Measurements from ENCODE around the gene RHOBTB3. TPM values are rescaled to one million over a fixed set of nuclear protein-coding genes. Genes with fewer than 3 reads are reported as not detected.
A peak's percentile ranks its signal among the peaks of the same experiment; 100 is the strongest.

The RHOBTB3 gene
- total RNA-seq, 1 donor: 314 TPM

- Histone ChIP-seq H3K4me3 (ENCODE audit: insufficient read depth, low read length) (no peak overlapping the region), H3K36me3 (ENCODE audit: insufficient read depth, low read length) (peaks cover 73% of the 10 kb centered on the region)
Observed at GRCh38 chr5:95754545-95754944, 23.4 kb downstream of the RHOBTB3 start.

GRCh38 chr5:95759005-95759404 lies 27.9 kb downstream of the RHOBTB3 start:
- no peak for DNase-seq (ENCODE audit: insufficient read length, low spot score, missing footprints)
- H3K27ac ChIP-seq (ENCODE audit: low read depth, low read length): peak overlapping the region; percentile 79
- peaks cover 51% of the 10 kb centered on the region for H3K4me1 ChIP-seq (ENCODE audit: insufficient read depth, low read length)
- H3K9me3 ChIP-seq (ENCODE audit: low read depth, low read length): no peaks in the 10 kb centered on the region
- no peak overlapping the region for H2AFZ ChIP-seq (ENCODE audit: low read length)
- TF ChIP-seq CTCF (IDR thresholded peaks at IDR 0.05; ENCODE audit: extremely low read depth, low read depth, low read length): no peak
- peak overlapping the region; percentile 79 for H3K4me2 ChIP-seq (ENCODE audit: insufficient read depth, low read length)
- H4K20me1 ChIP-seq (ENCODE audit: insufficient read depth, low read length): no peaks in the 10 kb centered on the region
- no peaks in the 10 kb centered on the region for H3K27me3 ChIP-seq (ENCODE audit: insufficient read depth, low read length)
- H3K36me3 ChIP-seq (ENCODE audit: insufficient read depth, low read length): peaks cover 34% of the 10 kb centered on the region
- H3K79me2 ChIP-seq (ENCODE audit: insufficient read depth, low read length): peaks cover 21% of the 10 kb centered on the region
- H3K4me3 ChIP-seq (ENCODE audit: insufficient read depth, low read length): no peak overlapping the region

More at GRCh38 chr5:95754545-95754944, 23.4 kb downstream of the RHOBTB3 start:
- no peak for TF ChIP-seq CTCF (IDR thresholded peaks at IDR 0.05; ENCODE audit: extremely low read depth, low read depth, low read length)
- Histone ChIP-seq H3K9me3 (ENCODE audit: low read depth, low read length) (no peaks in the 10 kb centered on the region), H3K4me2 (ENCODE audit: insufficient read depth, low read length) (no peak overlapping the region), H3K27me3 (ENCODE audit: insufficient read depth, low read length) (no peaks in the 10 kb centered on the region), H3K4me1 (ENCODE audit: insufficient read depth, low read length) (peaks cover 17% of the 10 kb centered on the region), H4K20me1 (ENCODE audit: insufficient read depth, low read length) (no peaks in the 10 kb centered on the region), H3K27ac (ENCODE audit: low read depth, low read length) (no peak overlapping the region), H2AFZ (ENCODE audit: low read length) (no peak overlapping the region), H3K79me2 (ENCODE audit: insufficient read depth, low read length) (peaks cover 50% of the 10 kb centered on the region)
- DNase-seq (ENCODE audit: insufficient read length, low spot score, missing footprints): no peak

GRCh38 chr5:95759634-95760033 lies 28.5 kb downstream of the RHOBTB3 start:
- Histone ChIP-seq H3K4me2 (ENCODE audit: insufficient read depth, low read length) (peak overlapping the region; percentile 79), H3K4me3 (ENCODE audit: insufficient read depth, low read length) (no peak overlapping the region), H4K20me1 (ENCODE audit: insufficient read depth, low read length) (no peaks in the 10 kb centered on the region), H3K4me1 (ENCODE audit: insufficient read depth, low read length) (peaks cover 47% of the 10 kb centered on the region), H2AFZ (ENCODE audit: low read length) (no peak overlapping the region), H3K27me3 (ENCODE audit: insufficient read depth, low read length) (no peaks in the 10 kb centered on the region), H3K36me3 (ENCODE audit: insufficient read depth, low read length) (peaks cover 33% of the 10 kb centered on the region), H3K9me3 (ENCODE audit: low read depth, low read length) (no peaks in the 10 kb centered on the region), H3K79me2 (ENCODE audit: insufficient read depth, low read length) (peaks cover 18% of the 10 kb centered on the region), H3K27ac (ENCODE audit: low read depth, low read length) (peak overlapping the region; percentile 79)
- DNase-seq (ENCODE audit: insufficient read length, low spot score, missing footprints): no peak
- no peak for TF ChIP-seq CTCF (IDR thresholded peaks at IDR 0.05; ENCODE audit: extremely low read depth, low read depth, low read length)

- H3K4me3 ChIP-seq (ENCODE audit: insufficient read depth, low read length): peak overlapping the region; percentile 34
- H3K27me3 ChIP-seq (ENCODE audit: insufficient read depth, low read length): no peaks in the 10 kb centered on the region
- H2AFZ ChIP-seq (ENCODE audit: low read length): no peak overlapping the region
- H3K79me2 ChIP-seq (ENCODE audit: insufficient read depth, low read length): peaks cover 15% of the 10 kb centered on the region
- H3K27ac ChIP-seq (ENCODE audit: low read depth, low read length): peak overlapping the region; percentile 79
- H4K20me1 ChIP-seq (ENCODE audit: insufficient read depth, low read length): no peaks in the 10 kb centered on the region
- H3K4me2 ChIP-seq (ENCODE audit: insufficient read depth, low read length): peak overlapping the region; percentile 79
- no peaks in the 10 kb centered on the region for H3K9me3 ChIP-seq (ENCODE audit: low read depth, low read length)
- DNase-seq (ENCODE audit: insufficient read length, low spot score, missing footprints): peak; percentile 63
- peaks cover 32% of the 10 kb centered on the region for H3K36me3 ChIP-seq (ENCODE audit: insufficient read depth, low read length)
- H3K4me1 ChIP-seq (ENCODE audit: insufficient read depth, low read length): peaks cover 47% of the 10 kb centered on the region
- TF ChIP-seq CTCF (IDR thresholded peaks at IDR 0.05; ENCODE audit: extremely low read depth, low read depth, low read length): no peak
Observed at GRCh38 chr5:95760273-95761191, 29.4 kb downstream of the RHOBTB3 start.

Measured in osteoblast (primary cell).